ENCODE results near the gene RARRES2.

DNA sequence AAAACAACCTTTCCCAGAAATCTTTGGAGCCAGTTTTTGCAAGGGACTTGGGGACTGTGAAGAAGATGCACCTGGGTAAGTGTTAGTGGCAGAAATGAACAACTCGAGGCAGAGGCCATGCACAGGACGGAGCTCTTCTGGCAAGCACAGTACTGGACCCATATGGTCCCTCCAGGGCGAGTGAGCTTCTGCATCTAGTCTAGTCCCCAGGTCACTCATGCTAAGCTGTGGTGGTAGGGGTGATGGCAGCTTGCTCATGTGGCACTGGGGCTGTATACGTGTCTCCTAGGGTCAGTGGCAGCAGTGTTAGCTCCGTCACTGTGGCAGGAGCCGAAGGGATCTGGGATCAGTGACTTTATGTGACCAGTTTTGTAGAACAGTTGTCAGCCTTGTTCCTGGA lies 27.6 kb downstream of the RARRES2 start:
- TF ChIP-seq, protein P1, sequence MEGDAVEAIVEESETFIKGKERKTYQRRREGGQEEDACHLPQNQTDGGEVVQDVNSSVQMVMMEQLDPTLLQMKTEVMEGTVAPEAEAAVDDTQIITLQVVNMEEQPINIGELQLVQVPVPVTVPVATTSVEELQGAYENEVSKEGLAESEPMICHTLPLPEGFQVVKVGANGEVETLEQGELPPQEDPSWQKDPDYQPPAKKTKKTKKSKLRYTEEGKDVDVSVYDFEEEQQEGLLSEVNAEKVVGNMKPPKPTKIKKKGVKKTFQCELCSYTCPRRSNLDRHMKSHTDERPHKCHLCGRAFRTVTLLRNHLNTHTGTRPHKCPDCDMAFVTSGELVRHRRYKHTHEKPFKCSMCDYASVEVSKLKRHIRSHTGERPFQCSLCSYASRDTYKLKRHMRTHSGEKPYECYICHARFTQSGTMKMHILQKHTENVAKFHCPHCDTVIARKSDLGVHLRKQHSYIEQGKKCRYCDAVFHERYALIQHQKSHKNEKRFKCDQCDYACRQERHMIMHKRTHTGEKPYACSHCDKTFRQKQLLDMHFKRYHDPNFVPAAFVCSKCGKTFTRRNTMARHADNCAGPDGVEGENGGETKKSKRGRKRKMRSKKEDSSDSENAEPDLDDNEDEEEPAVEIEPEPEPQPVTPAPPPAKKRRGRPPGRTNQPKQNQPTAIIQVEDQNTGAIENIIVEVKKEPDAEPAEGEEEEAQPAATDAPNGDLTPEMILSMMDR (IDR thresholded peaks at IDR 0.05) = no peak
- no peak for TF ChIP-seq POLR2A (IDR thresholded peaks at IDR 0.05)
